ENCODE results near the gene CAPZB.

CAPZB gene

DNA sequence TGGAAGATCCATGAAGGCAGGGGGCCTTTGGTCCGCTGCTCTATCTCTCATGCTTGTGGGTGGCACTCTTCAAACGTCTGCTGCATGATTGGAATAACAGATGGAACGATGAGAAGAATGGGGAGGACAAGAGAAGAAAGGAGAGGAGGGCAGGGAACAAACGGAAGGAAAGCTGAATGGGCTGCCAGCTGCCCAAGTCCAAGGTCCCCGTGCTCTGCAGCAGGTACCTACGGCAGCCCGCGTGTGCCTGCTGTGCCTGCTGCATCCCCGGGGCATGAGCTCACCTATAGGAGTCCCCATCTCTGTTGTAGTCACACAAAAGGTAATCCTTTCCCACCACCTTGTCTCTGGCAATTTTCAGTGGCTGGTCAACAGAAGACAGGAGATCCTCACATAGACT, 100.1 kb downstream of the CAPZB start:
- DNase-seq (ENCODE audit: low spot score) = no peak

DNA sequence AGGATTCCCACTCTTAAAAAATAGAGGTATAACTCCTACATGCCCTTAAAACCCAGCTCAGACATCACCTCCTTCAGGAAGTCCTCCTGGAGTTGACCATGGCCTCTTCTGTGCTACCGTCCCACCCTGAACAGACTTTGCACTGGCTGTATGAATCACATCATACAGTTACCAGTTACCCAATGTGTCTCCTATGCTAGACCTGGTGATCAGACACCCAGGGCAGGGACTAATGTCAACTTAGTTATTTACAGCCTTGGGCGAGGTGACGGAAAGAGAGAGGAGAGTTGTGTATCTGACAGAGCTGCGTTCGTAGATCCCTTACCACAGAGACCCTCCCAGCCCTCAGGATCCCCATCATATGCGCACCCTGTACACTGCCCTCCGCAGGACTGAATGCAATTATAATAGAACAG, 100.6 kb downstream of the CAPZB start:
- no peak for DNase-seq (ENCODE audit: low spot score)

- no peak for DNase-seq (ENCODE audit: low spot score)
Measured at GRCh38 chr1:19384113-19384512, 101.2 kb downstream of the CAPZB start.

GRCh38 chr1:19382222-19382621, 103.1 kb downstream of the CAPZB start:
- no peak for DNase-seq (ENCODE audit: low spot score)

GRCh38 chr1:19381261-19381660, 104.1 kb downstream of the CAPZB start:
- no peak for DNase-seq (ENCODE audit: low spot score)

- no peak for DNase-seq (ENCODE audit: low spot score)
Measured at GRCh38 chr1:19377812-19378718, 107.3 kb downstream of the CAPZB start.

- no peak for DNase-seq (ENCODE audit: low spot score)
Measured at GRCh38 chr1:19376428-19377372, 108.6 kb downstream of the CAPZB start.

DNA sequence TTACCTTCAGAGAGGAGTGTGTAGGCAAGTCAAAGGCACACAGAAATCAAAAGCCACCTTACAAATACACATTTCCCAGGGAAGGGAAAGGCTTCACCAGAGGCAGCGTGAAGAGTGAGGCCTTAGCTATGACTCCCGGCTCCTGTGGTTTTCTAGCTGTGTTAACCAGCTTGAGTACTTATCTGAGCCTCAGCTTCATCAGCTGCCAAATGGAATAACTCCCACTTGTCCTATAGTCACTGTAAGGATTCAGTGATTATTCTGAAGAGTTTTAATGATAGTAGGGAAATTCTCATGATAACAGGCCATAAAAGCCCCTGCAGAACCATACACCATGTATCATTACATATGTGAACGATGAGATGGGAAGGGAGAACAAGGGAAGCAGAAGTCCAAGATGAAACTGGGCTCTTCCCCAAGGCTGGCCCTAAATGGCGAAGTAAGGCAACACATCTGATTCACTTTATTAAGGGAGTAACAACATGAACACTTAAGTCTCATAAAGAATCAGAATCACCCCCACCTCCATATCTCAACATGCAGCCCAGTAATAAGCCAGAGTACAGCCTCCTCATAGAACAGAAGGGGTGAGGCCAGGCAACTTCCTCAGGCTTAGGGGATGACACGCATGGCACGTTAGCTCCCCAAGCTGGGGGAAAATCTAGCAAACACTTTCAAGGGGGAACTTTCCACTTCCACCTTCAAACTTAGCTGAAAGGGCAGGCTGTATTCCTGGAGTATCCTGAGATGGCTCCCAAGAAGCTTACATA, 109.5 kb downstream of the CAPZB start:
- DNase-seq (ENCODE audit: low spot score) = no peak

GRCh38 chr1:19374926-19375325, 110.4 kb downstream of the CAPZB start:
- no peak for DNase-seq (ENCODE audit: low spot score)

GRCh38 chr1:19374083-19374801, 111.1 kb downstream of the CAPZB start:
- DNase-seq (ENCODE audit: low spot score) = no peak

DNA sequence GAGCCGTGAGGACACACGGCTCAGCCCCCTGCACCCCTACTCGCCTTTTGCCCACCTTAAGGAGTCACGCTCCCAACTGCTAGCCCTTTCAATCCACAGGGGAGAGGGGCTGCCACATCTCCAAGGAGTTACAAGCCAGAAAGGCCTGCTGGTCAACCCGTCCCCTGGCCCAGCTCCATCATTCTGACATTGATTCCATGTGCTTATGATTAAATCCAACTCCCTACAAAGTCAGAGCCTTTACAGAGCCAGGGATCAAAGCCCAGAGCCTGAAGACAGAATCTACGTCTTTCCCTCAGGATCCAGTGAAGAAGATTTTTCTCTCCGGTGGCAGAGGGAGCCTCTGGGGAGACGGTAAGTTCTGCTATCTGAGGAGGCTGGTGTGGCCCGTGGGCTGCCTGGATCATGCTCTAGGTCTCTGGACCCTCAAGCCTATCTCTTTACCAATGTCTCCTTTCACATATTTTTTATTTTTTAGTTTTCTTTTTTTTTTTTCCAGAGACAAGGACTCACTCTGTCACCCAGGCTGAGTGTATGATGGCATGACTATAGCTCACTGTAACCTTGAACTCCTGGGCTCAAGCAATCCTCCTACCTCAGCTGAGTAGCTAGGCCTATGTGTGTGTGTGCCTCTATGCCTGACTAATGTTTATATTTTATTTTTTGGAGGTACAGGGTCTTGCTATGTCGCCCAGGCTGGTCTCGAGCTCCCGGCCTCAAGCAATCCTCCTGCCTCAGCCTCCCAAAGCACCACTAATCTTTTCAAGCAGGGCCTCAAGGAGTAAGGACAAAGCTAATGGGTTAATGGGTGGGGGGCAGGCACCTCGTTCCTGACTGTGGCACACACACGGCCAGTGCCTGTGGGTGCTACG, 111.9 kb downstream of the CAPZB start:
- DNase-seq (ENCODE audit: low spot score) = no peak

DNA sequence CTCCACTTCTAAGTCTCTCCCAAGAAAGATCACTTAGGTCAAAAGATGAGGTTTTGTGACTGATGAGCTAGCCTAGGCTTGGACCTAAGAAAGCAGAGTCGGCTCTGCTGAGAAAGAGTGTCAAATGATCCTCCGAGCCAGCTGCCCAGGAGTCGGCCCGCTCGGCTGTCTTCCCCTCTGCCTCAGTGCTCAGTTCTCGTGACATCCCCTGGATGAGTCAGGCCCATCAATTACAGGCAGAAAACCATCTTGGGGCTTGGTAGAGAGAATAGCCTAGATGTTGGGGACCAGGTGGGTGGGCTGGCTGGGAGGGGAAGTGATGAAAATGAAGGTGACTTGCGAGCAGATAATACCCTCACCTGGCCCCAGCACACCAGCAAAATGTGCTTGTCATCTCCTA, 112.7 kb downstream of the CAPZB start:
- no peak for DNase-seq (ENCODE audit: low spot score)

- no peak for DNase-seq (ENCODE audit: low spot score)
Measured at GRCh38 chr1:19372136-19372514, 113.2 kb downstream of the CAPZB start.

GRCh38 chr1:19371226-19372135, 113.9 kb downstream of the CAPZB start:
- no peak for DNase-seq (ENCODE audit: low spot score)

DNA sequence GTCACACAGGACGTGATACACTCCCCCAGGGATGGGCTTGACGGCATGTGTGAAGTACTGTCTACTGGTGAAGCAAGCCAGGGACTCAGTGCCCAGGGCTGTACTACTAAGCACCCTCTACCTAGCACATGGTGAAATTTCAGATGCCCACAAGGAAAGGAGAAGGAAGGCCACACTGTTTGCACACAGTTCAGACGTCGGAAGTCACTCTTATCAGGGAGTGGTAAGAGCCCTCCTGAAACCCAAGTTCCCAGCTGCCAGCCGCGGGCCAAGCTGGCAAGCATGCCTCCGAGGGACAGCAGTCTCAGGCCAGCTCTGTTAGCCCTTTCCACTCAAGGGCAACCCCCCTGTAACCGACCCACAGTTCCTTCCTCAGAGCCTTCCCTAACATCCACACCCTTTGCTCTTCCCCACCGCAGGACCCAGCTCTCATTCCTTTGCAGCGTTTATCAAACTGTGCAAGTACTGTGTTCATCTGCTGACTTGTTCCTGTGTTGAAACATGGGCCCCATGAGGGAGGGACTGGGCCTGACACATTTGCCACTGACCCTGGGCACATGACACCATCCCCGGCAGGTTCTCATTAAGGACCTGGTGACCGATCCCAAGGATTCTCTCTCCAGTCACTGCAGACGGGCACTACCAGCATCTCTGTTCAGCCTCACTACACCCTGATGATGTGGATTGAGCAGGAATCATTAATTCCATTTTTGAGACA, 114.7 kb downstream of the CAPZB start:
- no peak for DNase-seq (ENCODE audit: low spot score)

- DNase-seq (ENCODE audit: low spot score) = no peak
Measured at GRCh38 chr1:19369396-19370090, 115.8 kb downstream of the CAPZB start.

DNA sequence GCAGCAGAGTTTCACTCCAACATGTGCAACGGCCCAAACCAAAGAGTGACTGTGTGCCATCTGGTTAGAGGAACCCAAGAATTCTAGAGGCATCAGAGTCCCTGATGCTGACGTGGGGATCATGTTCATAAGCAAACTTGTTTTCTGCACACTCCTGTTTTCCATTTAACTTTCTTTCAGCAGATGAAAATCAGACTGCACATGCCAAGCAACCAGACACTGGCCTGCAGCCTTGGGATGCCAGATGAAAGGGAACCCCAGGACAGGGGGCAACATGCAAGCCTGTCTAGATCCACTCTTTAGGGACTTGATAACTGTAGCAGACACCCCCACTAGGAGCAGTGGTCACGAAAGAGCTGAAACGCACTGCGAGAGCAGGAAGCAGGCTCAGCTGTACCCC, 116.4 kb downstream of the CAPZB start:
- no peak for DNase-seq (ENCODE audit: low spot score)

- DNase-seq (ENCODE audit: low spot score) = no peak
Measured at GRCh38 chr1:19368050-19368449, 117.3 kb downstream of the CAPZB start.

Measured in D341Med (cell line).